Glomerular visceral epithelial cell (primary cell): ENCODE data around the gene NCKAP5L.
"Not testable (repeated sequence)": the region's sequence is repeated elsewhere in the genome, so short reads cannot be mapped to it uniquely, and the experiment has no call there.

Experiments
- DNase-seq: peaks from one replicate; pipeline ENCODE4 v3.0.0-alpha.2; 2016; ENCODE audit errors: extremely low spot score

The NCKAP5L gene

DNA sequence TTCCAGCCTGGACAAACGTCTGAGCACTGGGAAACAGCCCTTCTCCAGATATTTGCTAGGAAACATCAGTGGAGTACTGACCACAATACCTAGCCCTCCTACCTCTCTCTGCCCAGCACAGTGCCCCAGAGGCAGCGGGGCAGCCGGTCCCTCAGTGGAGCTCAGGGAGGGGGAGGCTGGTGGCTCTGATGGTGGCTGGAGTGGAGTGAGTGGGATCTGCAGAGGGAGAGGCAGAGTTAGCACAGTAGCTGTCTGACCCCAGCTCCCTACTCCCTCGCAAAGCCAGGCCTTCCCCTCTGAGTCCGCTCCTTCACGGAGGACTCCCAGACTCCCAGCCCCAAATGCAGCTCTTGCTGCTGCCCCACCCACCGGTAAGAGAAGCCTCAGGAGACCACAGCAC lies 30.0 kb downstream of the NCKAP5L start:
- DNase-seq: no peak

DNA sequence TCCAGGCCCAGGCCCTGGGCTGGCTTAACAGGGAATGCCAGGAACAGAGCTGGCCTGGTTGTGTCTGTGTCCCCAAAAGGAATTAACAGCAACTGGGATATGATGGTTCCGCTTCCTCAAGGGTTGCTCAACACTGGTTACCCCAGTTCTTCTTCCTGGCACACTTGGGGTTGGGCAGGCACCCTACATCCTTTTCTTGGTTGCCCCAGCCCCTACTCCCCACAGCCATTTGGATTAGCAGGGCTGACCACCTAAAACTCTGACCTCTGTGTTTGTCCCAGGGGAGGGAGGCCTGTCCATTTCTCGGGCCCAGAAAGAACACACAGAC lies 30.8 kb downstream of the NCKAP5L start:
- DNase-seq: no peak

DNA sequence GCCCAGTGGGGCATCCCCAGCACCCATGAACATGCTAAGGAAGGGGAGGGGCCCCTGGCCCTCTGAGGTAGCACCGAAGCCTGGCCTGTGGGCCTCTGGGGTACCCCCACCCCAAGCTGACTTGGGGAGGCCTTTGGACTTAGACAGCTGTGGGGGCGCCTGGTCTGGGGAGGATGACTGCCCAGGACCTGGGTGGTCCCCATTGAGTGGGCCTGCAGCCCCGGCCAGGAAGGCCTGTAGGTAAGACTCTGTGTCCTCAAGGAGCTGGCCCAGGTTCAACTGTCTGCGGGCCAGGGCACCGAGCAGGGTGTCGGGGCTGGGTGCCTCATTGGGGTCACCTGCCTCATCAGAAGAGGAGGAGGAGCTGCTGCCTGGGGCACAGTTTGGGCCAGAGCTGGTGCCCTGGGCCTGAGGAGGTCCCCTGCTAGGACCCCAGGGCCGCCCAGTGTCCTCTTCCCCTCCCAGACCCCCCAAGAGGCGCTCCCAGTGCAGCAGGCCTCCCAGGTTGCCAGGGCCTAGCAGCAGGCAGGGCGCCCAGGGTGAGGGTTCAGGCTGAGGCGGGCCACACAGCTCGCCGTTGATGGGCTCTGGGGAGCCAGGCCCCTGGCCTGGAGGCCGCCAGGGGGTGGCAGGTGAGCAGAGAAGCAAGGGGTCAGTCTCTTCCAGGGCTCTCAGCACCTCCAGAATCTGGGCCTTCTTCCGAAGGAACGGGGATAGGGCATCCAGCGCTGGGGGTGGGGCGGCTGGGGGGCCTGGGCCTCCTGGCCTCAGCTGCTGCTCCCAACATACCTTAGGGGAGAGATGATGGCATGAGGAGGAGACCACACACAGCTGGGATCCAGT lies 31.4 kb downstream of the NCKAP5L start:
- no peak for DNase-seq

GRCh38 chr12:49796155-49796554 lies 32.1 kb downstream of the NCKAP5L start:
- no peak for DNase-seq

GRCh38 chr12:49795654-49796105 lies 32.5 kb downstream of the NCKAP5L start:
- DNase-seq: no peak

GRCh38 chr12:49794811-49795653 lies 33.2 kb downstream of the NCKAP5L start:
- no peak for DNase-seq

DNA sequence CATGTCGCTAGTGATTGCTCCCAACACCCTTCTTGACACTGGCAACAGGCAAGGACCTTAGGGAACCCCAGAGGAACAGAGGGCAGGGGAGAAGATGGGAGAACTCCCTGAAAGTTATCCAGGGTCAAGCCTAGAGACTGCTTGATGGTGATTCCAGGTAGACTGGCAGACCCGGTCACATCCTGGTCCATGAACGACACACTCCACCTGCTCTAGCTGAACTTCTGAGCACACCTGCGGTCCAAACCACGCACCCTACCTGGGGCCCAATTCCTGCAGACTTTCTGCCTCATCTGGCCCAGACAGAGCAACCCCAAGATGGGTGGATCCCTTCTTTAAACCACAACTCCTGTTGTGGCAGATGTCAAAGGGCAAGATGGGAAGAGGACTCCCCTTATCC lies 34.2 kb downstream of the NCKAP5L start:
- no peak for DNase-seq

DNA sequence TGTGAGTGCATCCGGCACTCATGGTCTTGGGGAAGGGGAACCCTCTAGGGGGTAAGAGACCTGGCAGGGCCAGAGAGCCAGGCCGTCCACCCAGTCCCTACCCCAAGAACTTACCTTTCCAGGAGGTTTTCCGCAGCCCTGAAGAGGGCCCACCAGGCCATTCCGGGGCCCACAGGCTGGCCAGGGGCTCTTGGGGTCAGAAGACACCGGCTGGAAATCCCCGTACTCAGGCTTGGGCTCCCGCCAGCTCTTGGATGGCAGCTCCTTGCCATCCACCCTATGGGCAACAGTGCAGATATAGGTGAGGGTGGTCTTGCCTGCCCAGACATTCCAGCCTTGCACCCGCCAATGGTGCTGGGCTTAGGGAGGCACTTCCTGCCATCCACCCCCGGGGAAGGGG lies 34.6 kb downstream of the NCKAP5L start:
- DNase-seq: no peak

DNA sequence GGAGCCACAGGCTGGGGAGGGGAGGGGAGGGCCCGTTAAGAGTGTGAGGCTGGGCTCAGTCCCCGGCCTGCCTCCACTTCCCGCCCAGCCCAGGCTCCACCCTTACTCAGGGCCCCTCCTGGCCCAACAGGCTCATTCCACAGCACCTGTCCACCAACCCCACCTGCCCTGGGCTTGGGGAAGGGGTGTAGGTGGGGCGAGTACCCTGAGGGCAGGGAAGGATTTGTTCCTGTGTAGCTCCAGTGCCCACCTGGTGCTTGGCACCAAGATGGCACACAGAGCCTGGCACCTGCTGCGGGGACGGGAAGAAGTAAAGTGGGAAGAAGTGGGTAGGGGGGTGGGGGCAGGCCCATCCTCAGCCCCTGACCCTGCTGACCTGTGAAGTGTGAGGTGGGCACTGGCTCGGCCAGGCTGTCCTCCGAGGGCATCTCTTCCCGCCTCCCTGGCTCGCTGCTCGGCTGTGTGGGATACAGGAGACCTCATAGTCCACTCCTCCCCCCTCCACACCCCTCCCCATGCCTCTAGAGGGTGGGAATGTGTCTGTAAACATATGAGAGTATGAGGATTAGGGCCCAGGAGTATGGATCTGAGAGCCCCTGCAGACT lies 35.1 kb downstream of the NCKAP5L start:
- DNase-seq: no peak

GRCh38 chr12:49792181-49792970 lies 35.8 kb downstream of the NCKAP5L start:
- DNase-seq: no peak

GRCh38 chr12:49791700-49792099 lies 36.5 kb downstream of the NCKAP5L start:
- no peak for DNase-seq

DNA sequence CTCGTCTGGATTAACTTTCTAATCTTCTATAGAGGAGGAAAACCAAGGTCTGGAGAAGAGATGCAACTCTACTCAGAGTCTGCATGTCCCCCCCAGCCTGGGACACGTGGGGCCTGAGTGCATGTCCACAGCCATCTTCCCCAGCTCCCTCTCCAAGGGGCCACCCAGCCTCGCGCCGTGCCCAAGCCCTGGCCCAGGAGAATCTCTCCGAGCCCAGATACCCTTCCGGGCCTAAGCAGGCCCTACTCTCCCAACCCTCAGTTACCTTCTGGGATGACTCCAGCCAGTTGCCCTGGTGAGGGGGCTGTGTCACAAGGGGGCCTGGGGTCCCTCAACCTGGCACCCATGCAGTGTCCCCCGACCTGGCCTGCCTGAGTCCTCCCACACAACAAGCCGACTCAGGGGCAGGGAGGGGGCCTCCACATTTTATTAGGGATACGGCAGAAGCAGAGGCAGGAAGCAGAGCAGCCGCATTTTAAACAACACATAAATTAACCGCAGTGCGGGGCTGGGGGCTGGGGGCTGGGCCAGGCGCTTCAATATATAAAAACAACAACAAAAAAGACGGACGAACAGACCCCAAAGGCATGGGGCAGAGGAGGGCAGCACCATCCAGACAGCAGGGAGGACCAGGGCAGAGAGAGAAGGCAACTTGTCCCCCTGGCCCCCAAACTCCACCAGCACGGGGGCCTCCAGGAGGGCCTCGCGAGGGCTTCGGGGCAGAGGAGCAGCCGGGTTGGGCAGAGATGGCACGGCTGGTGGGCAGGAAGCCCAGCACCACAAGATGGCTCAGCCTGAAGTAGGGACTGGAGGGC lies 37.3 kb downstream of the NCKAP5L start:
- DNase-seq: no peak

DNA sequence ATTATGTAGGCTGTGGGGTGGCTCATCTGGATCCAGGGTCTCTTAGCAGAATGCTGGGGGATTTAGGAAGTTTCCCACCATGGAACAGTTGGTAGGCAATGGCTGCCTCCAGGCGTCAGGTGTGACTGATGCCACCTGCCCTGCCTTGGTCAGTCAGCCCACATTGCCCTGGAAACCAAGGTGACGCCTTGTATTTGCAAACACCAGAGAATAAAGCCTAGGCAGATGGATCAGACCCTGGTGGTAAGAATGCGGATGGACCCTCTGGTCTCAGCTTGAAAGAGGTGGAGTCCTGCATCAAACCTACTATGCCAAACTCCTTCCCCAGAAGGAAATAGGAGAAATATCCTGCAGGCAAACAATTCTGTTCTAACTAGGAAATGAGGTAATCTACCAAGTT lies 38.2 kb downstream of the NCKAP5L start:
- DNase-seq: no peak

DNA sequence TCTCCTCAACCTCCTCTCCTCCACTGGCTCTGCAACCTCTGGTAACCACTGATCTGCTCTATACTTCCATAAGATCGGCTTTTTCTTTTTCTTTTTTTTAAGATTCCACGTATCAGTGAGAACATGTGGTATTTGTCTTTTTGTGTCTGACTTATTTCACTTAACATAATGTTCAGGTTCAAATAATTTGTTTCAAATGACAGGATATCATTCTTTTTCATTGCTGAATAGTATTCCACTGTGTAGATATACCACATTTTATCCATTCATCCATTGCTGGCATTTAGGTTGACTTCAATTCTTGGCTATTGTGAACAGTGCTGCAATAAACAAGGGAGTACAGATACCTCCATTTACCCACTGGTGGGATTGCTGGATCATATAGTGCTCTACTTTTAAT lies 40.5 kb downstream of the NCKAP5L start:
- no peak for DNase-seq

DNA sequence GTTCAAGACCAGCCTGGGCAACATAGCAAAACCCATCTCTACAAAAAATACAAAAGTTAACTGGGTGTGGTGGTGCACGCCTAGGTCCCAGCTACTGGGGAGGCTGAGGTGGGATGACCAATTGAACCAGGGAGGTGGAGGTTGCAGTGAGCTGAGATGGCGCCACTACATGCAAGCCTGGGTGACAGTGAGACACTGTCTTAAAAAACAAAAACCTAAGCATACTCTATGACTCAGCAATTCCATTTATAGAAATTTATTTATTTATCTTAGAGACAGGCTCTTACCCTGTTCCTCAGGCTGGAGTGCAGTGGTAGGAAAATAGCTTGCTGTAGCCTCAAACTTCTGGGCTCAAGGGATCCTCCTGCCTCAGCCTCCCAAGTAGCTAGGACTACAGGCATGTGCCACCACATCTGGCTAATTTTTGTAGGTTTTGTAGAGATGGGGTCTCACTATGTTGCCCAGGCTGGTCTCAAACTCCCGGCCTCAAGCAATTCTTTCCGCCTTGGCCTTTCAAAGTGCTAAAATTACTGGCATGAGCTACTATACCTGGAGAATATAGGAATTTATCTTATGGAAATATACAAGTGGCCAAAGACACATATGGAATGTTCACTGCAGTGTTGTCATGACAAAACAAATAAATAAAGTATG lies 43.3 kb downstream of the NCKAP5L start:
- DNase-seq: no peak

- DNase-seq: no peak
Measured at GRCh38 chr12:49783917-49784676, 44.1 kb downstream of the NCKAP5L start.

DNA sequence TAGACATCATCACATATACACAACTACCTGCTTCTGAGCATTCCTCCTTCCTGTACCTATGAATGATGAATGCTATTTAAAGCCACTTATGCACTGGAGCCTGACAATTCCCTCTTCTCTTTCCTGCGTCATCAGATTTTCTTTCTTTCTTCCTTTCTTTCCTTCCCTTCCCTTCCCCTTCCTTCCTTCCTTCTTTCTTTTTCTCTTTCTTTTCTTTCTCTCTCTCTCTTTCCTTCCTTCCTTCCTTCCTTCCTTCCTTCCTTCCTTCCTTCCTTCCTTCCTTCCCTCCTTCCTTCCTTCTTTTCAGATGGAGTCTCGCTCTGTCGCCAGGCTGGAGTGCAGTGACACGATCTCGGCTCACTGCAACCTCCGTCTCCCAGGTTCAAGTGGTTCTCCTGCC lies 47.3 kb downstream of the NCKAP5L start:
- not testable (repeated sequence) for DNase-seq

GRCh38 chr12:49779581-49779980 lies 48.6 kb downstream of the NCKAP5L start:
- DNase-seq: no peak
